ENCODE results near the gene DEPDC5. TPM values are rescaled to one million over a fixed set of nuclear protein-coding genes. Genes with fewer than 3 reads are reported as not detected.

The DEPDC5 gene
- total RNA-seq, 1 experiment from 2014 or later: 28.1 TPM

GRCh38 chr22:31923747-31924146, 169.9 kb downstream of the DEPDC5 start:
- Histone ChIP-seq H3K4me3 (no peak overlapping the region), H2AFZ (no peak overlapping the region), H3K79me2 (ENCODE audit: low read depth) (no peaks in the 10 kb centered on the region), H3K4me2 (no peak overlapping the region), H3K9me3 (ENCODE audit: insufficient read depth, low read depth) (no peaks in the 10 kb centered on the region), H3K4me1 (replicated peaks; ENCODE audit: insufficient read depth) (no peaks in the 10 kb centered on the region), H3K27ac (no peak overlapping the region), H3K27me3 (ENCODE audit: insufficient read depth, low read depth) (peaks cover 27% of the 10 kb centered on the region; the same call in 1 of the 2 replicates), H3K9me2 (ENCODE audit: insufficient read depth) (no peaks in the 10 kb centered on the region), H4K20me1 (ENCODE audit: insufficient read depth) (no peaks in the 10 kb centered on the region), H3K36me3 (ENCODE audit: low read depth) (no peaks in the 10 kb centered on the region), H3F3A (ENCODE audit: insufficient read depth, low read depth) (no peaks in the 10 kb centered on the region; the same call in 1 of the 2 replicates)
- ChIA-PET CTCF (no interaction called here), POLR2A (ENCODE audit: unreplicated experiment) (no interaction called here)
- TF ChIP-seq, protein P1, sequence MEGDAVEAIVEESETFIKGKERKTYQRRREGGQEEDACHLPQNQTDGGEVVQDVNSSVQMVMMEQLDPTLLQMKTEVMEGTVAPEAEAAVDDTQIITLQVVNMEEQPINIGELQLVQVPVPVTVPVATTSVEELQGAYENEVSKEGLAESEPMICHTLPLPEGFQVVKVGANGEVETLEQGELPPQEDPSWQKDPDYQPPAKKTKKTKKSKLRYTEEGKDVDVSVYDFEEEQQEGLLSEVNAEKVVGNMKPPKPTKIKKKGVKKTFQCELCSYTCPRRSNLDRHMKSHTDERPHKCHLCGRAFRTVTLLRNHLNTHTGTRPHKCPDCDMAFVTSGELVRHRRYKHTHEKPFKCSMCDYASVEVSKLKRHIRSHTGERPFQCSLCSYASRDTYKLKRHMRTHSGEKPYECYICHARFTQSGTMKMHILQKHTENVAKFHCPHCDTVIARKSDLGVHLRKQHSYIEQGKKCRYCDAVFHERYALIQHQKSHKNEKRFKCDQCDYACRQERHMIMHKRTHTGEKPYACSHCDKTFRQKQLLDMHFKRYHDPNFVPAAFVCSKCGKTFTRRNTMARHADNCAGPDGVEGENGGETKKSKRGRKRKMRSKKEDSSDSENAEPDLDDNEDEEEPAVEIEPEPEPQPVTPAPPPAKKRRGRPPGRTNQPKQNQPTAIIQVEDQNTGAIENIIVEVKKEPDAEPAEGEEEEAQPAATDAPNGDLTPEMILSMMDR (conservative IDR thresholded peaks at IDR 0.05): no peak
- no peak for TF ChIP-seq EZH2 (IDR thresholded peaks at IDR 0.05; ENCODE audit: low read depth)
- no peak for DNase-seq
- intact Hi-C loops (cut with micrococcal nuclease; ENCODE audit: unreplicated experiment): no loop called here
- no TSS peak for BruUV-seq (replicated peaks)

DNA sequence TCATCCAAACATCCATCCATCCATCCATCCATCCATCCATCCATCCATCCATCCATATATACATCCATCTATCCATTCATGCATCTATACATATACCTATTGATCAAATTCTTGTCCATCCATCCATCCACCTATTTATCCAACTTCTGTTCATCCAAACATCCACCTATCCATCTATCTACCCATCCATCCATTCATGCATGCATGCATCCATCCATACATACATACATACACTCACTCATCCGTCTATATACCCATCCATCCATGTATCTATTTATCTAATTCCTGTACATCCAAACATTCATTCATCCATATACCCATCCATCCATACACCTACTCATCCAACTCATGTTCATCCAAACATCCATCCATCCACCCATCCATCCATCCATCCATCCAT, 171.2 kb downstream of the DEPDC5 start:
- POLR2A ChIA-PET (ENCODE audit: unreplicated experiment): no interaction called here
- Histone ChIP-seq H3K9me2 (ENCODE audit: insufficient read depth) (no peaks in the 10 kb centered on the region), H3K27ac (no peak overlapping the region), H3F3A (ENCODE audit: insufficient read depth, low read depth) (no peaks in the 10 kb centered on the region), H4K20me1 (ENCODE audit: insufficient read depth) (no peaks in the 10 kb centered on the region), H3K36me3 (ENCODE audit: low read depth) (no peaks in the 10 kb centered on the region), H3K4me1 (replicated peaks; ENCODE audit: insufficient read depth) (no peaks in the 10 kb centered on the region), H3K4me3 (no peak overlapping the region), H3K9me3 (ENCODE audit: insufficient read depth, low read depth) (no peaks in the 10 kb centered on the region), H3K4me2 (no peak overlapping the region), H2AFZ (no peak overlapping the region), H3K79me2 (ENCODE audit: low read depth) (no peaks in the 10 kb centered on the region), H3K27me3 (ENCODE audit: insufficient read depth, low read depth) (peaks cover 33% of the 10 kb centered on the region; the same call in 1 of the 2 replicates)
- intact Hi-C loops (cut with micrococcal nuclease; ENCODE audit: unreplicated experiment): no loop called here
- BruUV-seq (replicated peaks): no TSS peak
- no peak for DNase-seq
- TF ChIP-seq, protein P1 (conservative IDR thresholded peaks at IDR 0.05): no peak
- TF ChIP-seq EZH2 (IDR thresholded peaks at IDR 0.05; ENCODE audit: low read depth): no peak
- CTCF ChIA-PET: no interaction called here

DNA sequence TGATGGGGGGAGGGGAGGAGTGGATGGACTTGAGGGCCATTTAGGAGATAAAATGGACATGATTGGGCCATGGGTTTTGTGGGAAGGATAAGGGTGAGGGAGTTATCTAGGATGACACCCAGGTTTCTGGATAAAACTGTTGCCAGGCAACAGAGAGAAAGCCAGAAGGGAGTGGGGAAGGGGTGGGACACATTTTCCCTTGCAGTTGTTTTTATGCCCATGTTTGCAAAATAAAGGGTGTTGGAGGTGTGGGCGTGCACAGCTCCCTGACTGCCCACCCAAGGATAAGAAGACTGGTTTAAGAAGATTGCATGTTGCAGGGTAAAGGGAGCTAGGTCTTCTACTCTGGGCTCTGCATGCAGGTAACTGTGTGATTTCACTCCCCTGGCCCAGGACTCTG, 172.2 kb downstream of the DEPDC5 start:
- ChIA-PET POLR2A (ENCODE audit: unreplicated experiment) (no interaction called here), CTCF (no interaction called here)
- Histone ChIP-seq H3K36me3 (ENCODE audit: low read depth) (no peaks in the 10 kb centered on the region), H3K79me2 (ENCODE audit: low read depth) (no peaks in the 10 kb centered on the region), H3K9me3 (ENCODE audit: insufficient read depth, low read depth) (no peaks in the 10 kb centered on the region), H4K20me1 (ENCODE audit: insufficient read depth) (no peaks in the 10 kb centered on the region), H3K4me2 (no peak overlapping the region), H3K9me2 (ENCODE audit: insufficient read depth) (no peaks in the 10 kb centered on the region), H3K27ac (no peak overlapping the region), H3K27me3 (ENCODE audit: insufficient read depth, low read depth) (peaks cover 33% of the 10 kb centered on the region; the same call in 1 of the 2 replicates), H2AFZ (no peak overlapping the region), H3K4me1 (replicated peaks; ENCODE audit: insufficient read depth) (no peaks in the 10 kb centered on the region), H3F3A (ENCODE audit: insufficient read depth, low read depth) (no peaks in the 10 kb centered on the region), H3K4me3 (no peak overlapping the region)
- intact Hi-C loops (cut with micrococcal nuclease; ENCODE audit: unreplicated experiment): no loop called here
- no peak for DNase-seq
- TF ChIP-seq, protein P1 (conservative IDR thresholded peaks at IDR 0.05): no peak
- no peak for TF ChIP-seq EZH2 (IDR thresholded peaks at IDR 0.05; ENCODE audit: low read depth)
- BruUV-seq (replicated peaks): no TSS peak

Measured in PC-9 (cell line).